Skeletal muscle tissue (tissue), 4 donors: Measurements from ENCODE around the gene SCAF11. TPM values are rescaled to one million over a fixed set of nuclear protein-coding genes. Genes with fewer than 3 reads are reported as not detected.
A peak's percentile ranks its signal among the peaks of the same experiment; 100 is the strongest.
"Not testable (repeated sequence)": the region's sequence is repeated elsewhere in the genome, so short reads cannot be mapped to it uniquely, and the experiment has no call there.

Experiments
- H3K27ac ChIP-seq: one replicate; pipeline ENCODE4 v1.7.0; 2013; ENCODE audit warnings: mild to moderate bottlenecking, low read depth, low read length, inconsistent platforms
- H3K27me3 ChIP-seq, 3 donors: one replicate each; pipeline ENCODE4 v1.7.0; 2013; ENCODE audit warnings: low read length in 3 of 3; ENCODE audit not compliant: control insufficient read depth in 3 of 3, insufficient read depth in 3 of 3
- H3K36me3 ChIP-seq, 3 donors: one replicate each; pipeline ENCODE4 v1.7.0; 2013; ENCODE audit warnings: low read length in 3 of 3; ENCODE audit not compliant: control insufficient read depth in 3 of 3, insufficient read depth in 3 of 3
- H3K4me1 ChIP-seq, 3 donors: one replicate each; pipeline ENCODE4 v1.7.0; 2013; ENCODE audit warnings: low read length in 3 of 3, mild to moderate bottlenecking in 3 of 3; ENCODE audit not compliant: control insufficient read depth in 3 of 3, insufficient read depth in 3 of 3
- H3K4me3 ChIP-seq, 3 donors: one replicate each; pipeline ENCODE4 v1.7.0; 2013; ENCODE audit warnings: low read length in 3 of 3
- H3K9ac ChIP-seq, 3 donors: one replicate each; pipeline ENCODE4 v1.7.0; 2013; ENCODE audit warnings: low read length in 3 of 3, mild to moderate bottlenecking in 3 of 3, moderate library complexity in 2 of 3, low read depth in 1 of 3
- H3K9me3 ChIP-seq, 3 donors: one replicate each; pipeline ENCODE4 v1.7.0; 2013; ENCODE audit warnings: low read length in 3 of 3; ENCODE audit not compliant: control insufficient read depth in 3 of 3
- total RNA-seq: library from RNA; depleted of rRNA; stranded (reverse); fragments of >200 nt; gene quantifications from one replicate; pipeline ENCODE4 v1.2.3, GENCODE V29; 2014
- donor health status: Osteomylitis.

Gene SCAF11
- total RNA-seq, 1 donor from 2014 or later: 78.3 TPM

- no peak overlapping the region for H3K9ac ChIP-seq
These were observed 14.3 kb upstream of the SCAF11 start for GRCh38 chr12:46004715-46005114.

GRCh38 chr12:46000076-46000475 lies 9.7 kb upstream of the SCAF11 start:
- H3K9ac ChIP-seq, H3K4me3 ChIP-seq, H3K4me1 ChIP-seq, H3K27me3 ChIP-seq, H3K9me3 ChIP-seq, H3K36me3 ChIP-seq, H3K27ac ChIP-seq: not testable (repeated sequence)

More at GRCh38 chr12:46004715-46005114, 14.3 kb upstream of the SCAF11 start:
- H3K9me3 ChIP-seq: no peaks in the 10 kb centered on the region
- H3K27ac ChIP-seq: no peak overlapping the region
- no peak overlapping the region for H3K4me3 ChIP-seq
- H3K27me3 ChIP-seq: no peaks in the 10 kb centered on the region
- H3K4me1 ChIP-seq: no peaks in the 10 kb centered on the region
- no peaks in the 10 kb centered on the region for H3K36me3 ChIP-seq

GRCh38 chr12:45994736-45995135 lies 4.4 kb upstream of the SCAF11 start:
- H3K4me1 ChIP-seq: peaks cover 0 to 6% (median 0%) of the 10 kb centered on the region in 3 donors
- H3K27me3 ChIP-seq: no peaks in the 10 kb centered on the region
- H3K36me3 ChIP-seq: no peaks in the 10 kb centered on the region
- H3K9me3 ChIP-seq: no peaks in the 10 kb centered on the region
- no peak overlapping the region for H3K4me3 ChIP-seq
- no peak overlapping the region for H3K9ac ChIP-seq
- no peak overlapping the region for H3K27ac ChIP-seq

- Histone ChIP-seq H3K27me3 (no peaks in the 10 kb centered on the region), H3K27ac (peak overlapping the region; percentile 100), H3K36me3 (no peaks in the 10 kb centered on the region), H3K9me3 (no peaks in the 10 kb centered on the region), H3K9ac (peak overlapping the region; percentile 90 to 98 (median 92)), H3K4me3 (peak overlapping the region; percentile 69 to 96 (median 75)), H3K4me1 (peaks cover 19 to 31% (median 24%) of the 10 kb centered on the region in 3 donors)
These were observed 1.2 kb upstream of the SCAF11 start for GRCh38 chr12:45991284-45992249.

- Histone ChIP-seq H3K4me1 (peaks cover 22 to 45% (median 35%) of the 10 kb centered on the region in 3 donors), H3K4me3 (peak overlapping the region; percentile 90 to 98 (median 95)), H3K27ac (peak overlapping the region; percentile 100), H3K27me3 (no peaks in the 10 kb centered on the region), H3K36me3 (peaks cover 0 to 2% (median 0%) of the 10 kb centered on the region in 3 donors), H3K9me3 (no peaks in the 10 kb centered on the region), H3K9ac (peak overlapping the region; percentile 99 to 100 (median 100))
These were observed 480 bp downstream of the SCAF11 start for GRCh38 chr12:45989721-45990467.

- Histone ChIP-seq H3K27me3 (no peaks in the 10 kb centered on the region), H3K4me3 (peak overlapping the region; percentile 90 to 98 (median 95)), H3K9ac (peak overlapping the region; percentile 99 to 100 (median 100)), H3K4me1 (peaks cover 22 to 46% (median 35%) of the 10 kb centered on the region in 3 donors), H3K36me3 (peaks cover 0 to 2% (median 0%) of the 10 kb centered on the region in 3 donors), H3K27ac (peak overlapping the region; percentile 100), H3K9me3 (no peaks in the 10 kb centered on the region)
These were observed 1.1 kb downstream of the SCAF11 start for GRCh38 chr12:45989287-45989686.

GRCh38 chr12:45988264-45988663 lies 2.1 kb downstream of the SCAF11 start:
- H3K9me3 ChIP-seq: no peaks in the 10 kb centered on the region
- H3K36me3 ChIP-seq: peaks cover 0 to 2% (median 0%) of the 10 kb centered on the region in 3 donors
- peak overlapping the region; percentile 48 to 100 (median 100) for H3K9ac ChIP-seq
- H3K4me1 ChIP-seq: peaks cover 22 to 52% (median 38%) of the 10 kb centered on the region in 3 donors
- H3K27ac ChIP-seq: peak overlapping the region; percentile 18
- peak overlapping the region in 2 of 3 donors; percentile 3 to 90 for H3K4me3 ChIP-seq
- H3K27me3 ChIP-seq: no peaks in the 10 kb centered on the region

- H3K27me3 ChIP-seq: no peaks in the 10 kb centered on the region
- no peak overlapping the region for H3K9ac ChIP-seq
- peak overlapping the region in 1 of 3 donors; percentile 4 for H3K4me3 ChIP-seq
- H3K4me1 ChIP-seq: peaks cover 22 to 59% (median 48%) of the 10 kb centered on the region in 3 donors
- H3K27ac ChIP-seq: peak overlapping the region; percentile 21
- H3K9me3 ChIP-seq: no peaks in the 10 kb centered on the region
- peaks cover 0 to 2% (median 0%) of the 10 kb centered on the region in 3 donors for H3K36me3 ChIP-seq
These were observed 3.0 kb downstream of the SCAF11 start for GRCh38 chr12:45987340-45987727.

- Histone ChIP-seq H3K27me3 (no peaks in the 10 kb centered on the region), H3K4me1 (peaks cover 22 to 54% (median 48%) of the 10 kb centered on the region in 3 donors), H3K9me3 (no peaks in the 10 kb centered on the region), H3K36me3 (peaks cover 0 to 2% (median 0%) of the 10 kb centered on the region in 3 donors), H3K9ac (no peak overlapping the region), H3K27ac (peak overlapping the region; percentile 21), H3K4me3 (peak overlapping the region in 1 of 3 donors; percentile 4)
These were observed 3.6 kb downstream of the SCAF11 start for GRCh38 chr12:45986641-45987339.
